Common myeloid progenitor, CD34-positive (primary cell): ENCODE results near the gene GABBR2.

Experiments used
- CTCF ChIA-PET: fragments of 350-600 bp; sonication (Branson Sonifier 250); formaldehyde crosslinking; loops from one replicate; lab custom pipeline; 2021; ENCODE audit warnings: antibody characterized with exemption; lab: Charles Lee
- POLR2A ChIA-PET: fragments of 350-600 bp; sonication (Branson Sonifier 250); formaldehyde crosslinking; loops from one replicate; lab custom pipeline; 2021; ENCODE audit warnings: antibody characterized with exemption; lab: Charles Lee
- DNase-seq, 3 donors: peaks; one replicate each; pipeline versions ENCODE4 v3.0.0 to v3.0.0-alpha.2; 2013
- H3K27ac ChIP-seq, 2 experiments: 1 replicate in 1 of 2; 2 replicates in 1 of 2; pipeline ENCODE4 v1.7.0; 2013; ENCODE audit warnings: inconsistent platforms in 2 of 2, low read length in 2 of 2, mild to moderate bottlenecking in 2 of 2, low read depth in 1 of 2, moderate library complexity in 1 of 2; ENCODE audit not compliant: severe bottlenecking in 2 of 2, insufficient read depth in 1 of 2, poor library complexity in 1 of 2
- H3K27me3 ChIP-seq, 5 experiments: replicated peaks in 2 of 5; 1 replicate in 3 of 5; 2 replicates in 2 of 5; pipeline versions ENCODE4 v1.6.1 to v1.7.0; 2013; ENCODE audit warnings: low read length in 4 of 5, mild to moderate bottlenecking in 2 of 5, moderate library complexity in 2 of 5, inconsistent platforms in 1 of 5; ENCODE audit not compliant: insufficient read depth in 5 of 5, control insufficient read depth in 4 of 5
- H3K36me3 ChIP-seq, 4 experiments: 1 replicate in 2 of 4; 2 replicates in 2 of 4; pipeline versions ENCODE4 v1.6.1 to v1.7.0; 2013; ENCODE audit warnings: low read length in 3 of 4, control low read depth in 1 of 4, mild to moderate bottlenecking in 1 of 4; ENCODE audit not compliant: control insufficient read depth in 4 of 4, insufficient read depth in 4 of 4
- H3K4me1 ChIP-seq, 4 experiments: 1 replicate in 3 of 4; 2 replicates in 1 of 4; pipeline versions ENCODE4 v1.6.1 to v1.7.1; 2013; ENCODE audit warnings: low read length in 3 of 4, mild to moderate bottlenecking in 3 of 4, control low read depth in 1 of 4, inconsistent platforms in 1 of 4, moderate library complexity in 1 of 4; ENCODE audit not compliant: control insufficient read depth in 4 of 4, insufficient read depth in 4 of 4; ENCODE audit errors: control extremely low read depth in 1 of 4
- H3K4me3 ChIP-seq, 7 experiments: 1 replicate in 4 of 7; 2 replicates in 3 of 7; pipeline versions ENCODE4 v1.5.1 to v1.7.0; 2013; ENCODE audit warnings: mild to moderate bottlenecking in 7 of 7, low read length in 6 of 7, moderate library complexity in 6 of 7, inconsistent platforms in 2 of 7, low read depth in 2 of 7, control low read depth in 1 of 7; ENCODE audit not compliant: insufficient read depth in 4 of 7, control insufficient read depth in 1 of 7; ENCODE audit errors: extremely low read depth in 1 of 7
- H3K9me3 ChIP-seq, 5 experiments: 1 replicate in 4 of 5; 2 replicates in 1 of 5; pipeline versions ENCODE4 v1.6.1 to v1.7.1; 2013; ENCODE audit warnings: low read length in 4 of 5, mild to moderate bottlenecking in 2 of 5, inconsistent platforms in 1 of 5, low read depth in 1 of 5, moderate library complexity in 1 of 5; ENCODE audit not compliant: control insufficient read depth in 4 of 5, insufficient read depth in 2 of 5; ENCODE audit errors: control extremely low read depth in 1 of 5
- WGBS: methylation state at CpG from one replicate; pipeline ENCODE4 v1.1.5; 2013; ENCODE audit not compliant: insufficient coverage; 5-methylcytosine and 5-hydroxymethylcytosine counted together

Gene GABBR2

DNA sequence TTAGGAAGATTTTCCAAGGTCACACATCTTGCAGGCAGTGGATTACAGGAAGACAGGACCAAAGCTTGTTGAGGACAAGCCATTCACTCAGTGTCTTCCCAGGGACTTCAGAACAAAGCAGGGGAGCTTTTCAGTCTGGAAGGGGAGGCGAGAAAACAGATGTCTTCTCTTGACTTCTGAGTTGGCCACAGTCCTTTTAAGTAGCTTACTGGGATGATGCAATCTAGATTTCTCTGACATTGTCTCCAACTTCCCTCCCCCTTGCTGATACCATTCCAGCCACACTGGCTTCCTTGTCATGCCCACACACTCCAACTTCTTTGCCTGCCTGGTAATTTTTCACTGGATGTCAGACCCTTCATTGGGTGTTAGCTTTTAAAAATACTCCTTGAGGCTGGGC lies 279.1 kb downstream of the GABBR2 start:
- 92% methylated on average over 1 of the region's 1 CpG for WGBS
- DNase-seq = no peak
- H3K9me3 ChIP-seq = no peaks in the 10 kb centered on the region
- no peak overlapping the region for H3K27ac ChIP-seq
- ChIA-PET CTCF (no interaction called here), POLR2A (no interaction called here)
- no peaks in the 10 kb centered on the region for H3K36me3 ChIP-seq
- H3K27me3 ChIP-seq = no peaks in the 10 kb centered on the region
- H3K4me3 ChIP-seq = no peak overlapping the region
- H3K4me1 ChIP-seq = no peaks in the 10 kb centered on the region

- ChIA-PET POLR2A (no interaction called here), CTCF (interaction anchor here (1.6 kb wide), 1 partner anchor 12 kb away, joined by 6 read pairs; no protein-coding TSS in a partner anchor)
Observed at GRCh38 chr9:98428454-98428853, 280.3 kb downstream of the GABBR2 start.

DNA sequence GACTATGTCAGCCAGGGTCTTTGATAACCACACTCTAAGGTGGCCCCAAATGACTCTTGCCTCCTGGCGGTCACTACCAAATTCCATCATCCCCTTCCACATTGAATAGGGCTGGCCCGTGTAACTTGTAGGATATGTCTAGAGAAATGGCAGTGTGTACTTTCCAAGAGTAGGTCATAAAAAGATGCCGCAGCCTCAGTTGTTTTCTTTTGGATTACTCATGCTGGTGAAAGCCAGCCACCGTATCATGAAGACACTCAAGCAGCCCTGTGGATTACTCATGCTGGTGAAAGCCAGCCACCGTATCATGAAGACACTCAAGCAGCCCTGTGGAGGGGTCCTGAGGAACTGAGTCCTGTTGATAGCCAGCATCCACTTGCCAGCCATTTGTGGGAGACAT lies 281.2 kb downstream of the GABBR2 start:
- no peak overlapping the region for H3K27ac ChIP-seq
- H3K4me1 ChIP-seq = no peaks in the 10 kb centered on the region
- H3K36me3 ChIP-seq = no peaks in the 10 kb centered on the region
- H3K27me3 ChIP-seq = no peaks in the 10 kb centered on the region
- no peak overlapping the region for H3K4me3 ChIP-seq
- H3K9me3 ChIP-seq = no peaks in the 10 kb centered on the region
- WGBS = 100% methylated on average over 2 of the region's 5 CpGs
- ChIA-PET POLR2A (no interaction called here), CTCF (no interaction called here)
- DNase-seq = no peak

More at GRCh38 chr9:98428454-98428853, 280.3 kb downstream of the GABBR2 start:
- Histone ChIP-seq H3K4me3 (no peak overlapping the region), H3K36me3 (no peaks in the 10 kb centered on the region), H3K4me1 (no peaks in the 10 kb centered on the region), H3K27me3 (no peaks in the 10 kb centered on the region), H3K27ac (no peak overlapping the region), H3K9me3 (no peaks in the 10 kb centered on the region)
- 100% methylated on average over 1 of the region's 2 CpGs for WGBS
- no peak for DNase-seq

GRCh38 chr9:98425079-98425478 lies 283.7 kb downstream of the GABBR2 start:
- no peaks in the 10 kb centered on the region for H3K9me3 ChIP-seq
- POLR2A ChIA-PET = no interaction called here
- H3K4me3 ChIP-seq = no peak overlapping the region
- no peaks in the 10 kb centered on the region for H3K4me1 ChIP-seq
- no peak for DNase-seq
- no peaks in the 10 kb centered on the region for H3K36me3 ChIP-seq
- peaks cover 0 to 2% (median 0%) of the 10 kb centered on the region in 5 experiments for H3K27me3 ChIP-seq
- CTCF ChIA-PET = no interaction called here
- 96% methylated on average over 3 of the region's 3 CpGs for WGBS
- H3K27ac ChIP-seq = no peak overlapping the region

GRCh38 chr9:98419260-98419603 lies 289.5 kb downstream of the GABBR2 start:
- Histone ChIP-seq H3K9me3 (peaks cover 0 to 11% (median 0%) of the 10 kb centered on the region in 5 experiments), H3K36me3 (no peaks in the 10 kb centered on the region), H3K27me3 (peaks cover 0 to 7% (median 0%) of the 10 kb centered on the region in 5 experiments), H3K4me1 (no peaks in the 10 kb centered on the region), H3K4me3 (no peak overlapping the region), H3K27ac (no peak overlapping the region)
- CTCF ChIA-PET = interaction anchor here (1.1 kb wide), 1 partner anchor 9 kb away, joined by 3 read pairs; no protein-coding TSS in a partner anchor
- POLR2A ChIA-PET = no interaction called here
- WGBS = 92% methylated on average over 5 of the region's 5 CpGs
- DNase-seq = no peak

- H3K4me3 ChIP-seq = no peak overlapping the region
- H3K36me3 ChIP-seq = no peaks in the 10 kb centered on the region
- peaks cover 0 to 7% (median 0%) of the 10 kb centered on the region in 5 experiments for H3K27me3 ChIP-seq
- WGBS = 93% methylated on average over 7 of the region's 8 CpGs
- peaks cover 0 to 11% (median 0%) of the 10 kb centered on the region in 5 experiments for H3K9me3 ChIP-seq
- no peak overlapping the region for H3K27ac ChIP-seq
- POLR2A ChIA-PET = no interaction called here
- H3K4me1 ChIP-seq = no peaks in the 10 kb centered on the region
- DNase-seq = no peak
- CTCF ChIA-PET = interaction anchor here (1.1 kb wide), 1 partner anchor 9 kb away, joined by 3 read pairs; no protein-coding TSS in a partner anchor
Observed at GRCh38 chr9:98418578-98419259, 290.0 kb downstream of the GABBR2 start.
